ENCODE data around the gene CCL18. TPM values are rescaled to one million over a fixed set of nuclear protein-coding genes. Genes with fewer than 3 reads are reported as not detected.
"Not testable (repeated sequence)": the region's sequence is repeated elsewhere in the genome, so short reads cannot be mapped to it uniquely, and the experiment has no call there.

Gene CCL18
- polyA plus RNA-seq, 1 donor from 2014 or later = not detected

DNA sequence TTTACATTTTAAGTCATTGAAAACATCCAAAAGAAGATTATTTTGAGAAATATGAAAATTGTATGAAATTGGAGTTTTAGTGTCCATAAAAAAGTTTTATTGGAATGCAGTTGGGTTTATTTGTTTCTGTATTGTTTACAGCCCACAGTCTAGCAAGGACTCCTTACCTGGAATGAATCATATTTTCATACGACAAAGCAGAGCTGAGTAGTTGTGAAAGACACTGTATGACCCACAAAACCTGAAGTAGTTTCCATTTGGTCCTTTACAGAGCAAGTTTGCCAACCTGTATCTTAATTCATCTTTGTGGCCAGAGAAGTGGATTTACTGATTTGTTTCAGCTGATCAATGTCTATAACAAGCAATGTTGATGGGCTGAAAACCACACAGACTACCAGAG is 10.3 kb downstream of the CCL18 start:
- no peaks in the 10 kb centered on the region for H3K9me3 ChIP-seq (ENCODE audit: low read length)
- H2AFZ ChIP-seq (ENCODE audit: low read depth, low read length) = no peak overlapping the region
- H3K27me3 ChIP-seq (ENCODE audit: insufficient read depth, low read depth, low read length) = no peaks in the 10 kb centered on the region
- H4K20me1 ChIP-seq (ENCODE audit: insufficient read depth) = no peaks in the 10 kb centered on the region
- H3K79me2 ChIP-seq (replicated peaks; ENCODE audit: insufficient read depth, low read length) = no peaks in the 10 kb centered on the region
- H3K9ac ChIP-seq (ENCODE audit: low read length) = no peak overlapping the region
- no peak for TF ChIP-seq MXI1 (conservative IDR thresholded peaks at IDR 0.05; ENCODE audit: poor library complexity, severe bottlenecking)
- no peak for TF ChIP-seq EZH2 (IDR thresholded peaks at IDR 0.05; ENCODE audit: borderline replicate concordance, insufficient read depth, low read length, poor library complexity, severe bottlenecking)
- no peaks in the 10 kb centered on the region for H3K36me3 ChIP-seq (ENCODE audit: insufficient read depth, low read length)
- no peak overlapping the region for H3K4me2 ChIP-seq (ENCODE audit: low read length)
- no peak overlapping the region for H3K4me3 ChIP-seq (ENCODE audit: low read length)
- no peaks in the 10 kb centered on the region for H3K9me2 ChIP-seq (ENCODE audit: insufficient read depth, low read length)
- no peaks in the 10 kb centered on the region for H3F3A ChIP-seq (ENCODE audit: insufficient read depth, low read length, poor library complexity, severe bottlenecking)
- no peak overlapping the region for H3K27ac ChIP-seq (ENCODE audit: low read length)

DNA sequence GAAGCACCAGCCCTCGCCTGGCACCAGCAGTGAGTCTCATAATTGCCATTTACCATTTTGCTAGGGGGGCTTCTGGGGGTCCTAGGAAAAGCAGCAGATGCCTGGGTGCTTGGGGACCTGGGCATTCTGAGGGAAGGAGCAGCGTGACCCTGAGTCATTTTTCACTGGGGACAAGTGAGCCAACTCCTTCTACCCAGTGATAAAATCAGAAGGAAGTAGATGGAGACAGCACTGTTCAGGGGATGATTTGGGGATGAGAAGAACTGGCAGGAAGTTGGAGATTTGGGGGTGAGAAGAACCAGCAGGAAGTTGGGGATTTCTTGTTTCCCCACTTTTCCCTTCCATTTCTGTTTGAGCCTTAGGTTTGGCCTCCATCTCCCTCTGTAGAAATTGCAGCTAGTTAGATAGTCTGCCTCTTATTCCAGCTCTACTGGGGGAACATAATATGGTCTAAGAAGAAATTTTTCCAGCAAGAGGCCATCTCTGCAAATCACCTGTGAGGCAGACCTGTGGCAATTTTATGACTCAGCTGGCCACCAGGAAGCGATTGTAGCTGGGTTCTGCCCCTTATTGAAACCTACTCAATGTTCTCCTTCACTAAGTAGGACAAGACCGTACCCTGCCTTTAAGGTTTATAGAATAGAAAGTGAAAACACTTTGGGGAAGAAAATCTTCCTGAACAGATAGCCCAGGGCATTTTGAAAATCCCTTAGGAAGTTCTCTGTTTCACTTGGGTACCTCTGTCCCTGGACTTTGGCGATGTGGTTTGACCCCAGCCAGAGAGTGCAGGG is 17.8 kb downstream of the CCL18 start:
- not testable (repeated sequence) for H3K36me3 ChIP-seq (ENCODE audit: insufficient read depth, low read length); H3K9ac ChIP-seq (ENCODE audit: low read length); H3K4me3 ChIP-seq (ENCODE audit: low read length); H3K4me2 ChIP-seq (ENCODE audit: low read length); H3F3A ChIP-seq (ENCODE audit: insufficient read depth, low read length, poor library complexity, severe bottlenecking); H3K79me2 ChIP-seq (replicated peaks; ENCODE audit: insufficient read depth, low read length); H3K9me3 ChIP-seq (ENCODE audit: low read length); H2AFZ ChIP-seq (ENCODE audit: low read depth, low read length); H3K9me2 ChIP-seq (ENCODE audit: insufficient read depth, low read length); H4K20me1 ChIP-seq (ENCODE audit: insufficient read depth); H3K27me3 ChIP-seq (ENCODE audit: insufficient read depth, low read depth, low read length); H3K27ac ChIP-seq (ENCODE audit: low read length)

DNA sequence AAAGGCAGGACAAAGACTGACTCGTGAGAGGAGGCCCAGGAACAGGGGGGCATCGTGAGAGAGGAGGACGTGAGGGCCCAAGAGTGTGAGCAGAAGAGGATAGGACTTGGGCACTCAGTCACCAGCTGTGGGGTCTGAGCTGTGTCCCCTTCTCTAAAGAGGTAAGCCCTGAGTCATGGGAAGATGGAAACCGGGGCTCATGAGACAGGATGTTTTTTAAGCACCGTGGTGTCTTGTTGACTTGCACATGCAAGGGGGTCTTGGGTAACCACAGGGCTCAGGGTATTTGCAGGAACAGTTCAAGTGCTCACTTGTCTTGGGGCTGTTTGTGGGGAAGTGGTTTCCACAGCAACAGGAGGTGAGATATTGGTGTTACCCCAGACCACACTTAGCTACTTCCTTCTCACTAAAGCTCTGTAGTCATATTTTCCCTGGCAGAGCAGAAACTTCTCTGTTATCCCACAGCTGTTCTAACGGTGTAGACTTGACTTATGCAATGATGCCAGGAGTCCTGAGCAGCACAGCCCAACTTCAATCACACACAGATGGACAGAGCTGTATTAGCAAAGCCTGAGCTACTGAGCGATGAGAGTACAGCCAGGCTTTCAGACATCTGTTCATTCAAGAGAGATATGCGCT is 18.5 kb downstream of the CCL18 start:
- not testable (repeated sequence) for H3K27me3 ChIP-seq (ENCODE audit: insufficient read depth, low read depth, low read length); H4K20me1 ChIP-seq (ENCODE audit: insufficient read depth); H3K79me2 ChIP-seq (replicated peaks; ENCODE audit: insufficient read depth, low read length); H3F3A ChIP-seq (ENCODE audit: insufficient read depth, low read length, poor library complexity, severe bottlenecking); H3K9me3 ChIP-seq (ENCODE audit: low read length); H3K9me2 ChIP-seq (ENCODE audit: insufficient read depth, low read length); H3K4me3 ChIP-seq (ENCODE audit: low read length); H3K27ac ChIP-seq (ENCODE audit: low read length); H3K4me2 ChIP-seq (ENCODE audit: low read length); H3K36me3 ChIP-seq (ENCODE audit: insufficient read depth, low read length); H2AFZ ChIP-seq (ENCODE audit: low read depth, low read length); H3K9ac ChIP-seq (ENCODE audit: low read length)

DNA sequence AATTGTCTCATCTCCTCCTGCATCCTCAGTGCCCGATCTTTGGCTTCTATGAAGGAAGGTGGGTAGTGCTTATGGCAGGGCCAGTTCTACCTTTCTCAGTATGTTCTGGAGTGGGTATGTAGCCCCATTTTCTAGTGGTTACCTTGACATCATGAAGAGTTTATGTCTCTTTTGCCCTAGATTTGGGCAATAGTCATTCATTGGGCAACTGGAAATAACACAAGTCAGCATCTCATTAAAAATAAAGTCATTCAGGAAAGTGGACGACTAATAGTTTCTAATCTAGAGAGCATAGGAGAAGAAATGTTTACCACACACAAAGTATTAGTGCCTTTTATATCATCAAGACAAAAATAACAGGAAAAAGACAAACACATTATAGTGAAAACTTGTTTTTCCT is 19.6 kb downstream of the CCL18 start:
- H3K27ac ChIP-seq (ENCODE audit: low read length); H2AFZ ChIP-seq (ENCODE audit: low read depth, low read length); H4K20me1 ChIP-seq (ENCODE audit: insufficient read depth); H3K36me3 ChIP-seq (ENCODE audit: insufficient read depth, low read length); H3F3A ChIP-seq (ENCODE audit: insufficient read depth, low read length, poor library complexity, severe bottlenecking); H3K9ac ChIP-seq (ENCODE audit: low read length); H3K9me2 ChIP-seq (ENCODE audit: insufficient read depth, low read length); H3K4me3 ChIP-seq (ENCODE audit: low read length); H3K4me2 ChIP-seq (ENCODE audit: low read length); H3K9me3 ChIP-seq (ENCODE audit: low read length); H3K27me3 ChIP-seq (ENCODE audit: insufficient read depth, low read depth, low read length); H3K79me2 ChIP-seq (replicated peaks; ENCODE audit: insufficient read depth, low read length): not testable (repeated sequence)

DNA sequence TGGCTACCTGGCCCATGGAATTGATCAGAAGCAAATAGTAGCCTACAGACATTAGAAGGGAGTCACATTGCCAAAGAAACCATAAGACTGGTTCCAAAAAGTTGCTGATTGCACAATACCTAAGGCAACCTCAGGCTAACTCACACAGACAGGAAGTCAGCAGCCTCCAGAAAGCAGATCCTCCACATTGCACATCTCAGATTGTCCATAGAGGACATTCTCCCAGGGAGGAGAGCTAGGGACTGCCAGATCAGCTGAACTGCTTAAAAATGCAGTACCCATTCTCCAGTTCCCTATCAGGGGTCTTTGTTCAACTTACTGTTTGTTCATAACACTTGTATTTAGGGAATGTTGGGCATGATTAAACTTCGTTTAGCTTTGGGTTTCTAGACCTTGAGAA is 21.7 kb downstream of the CCL18 start:
- no peak overlapping the region for H2AFZ ChIP-seq (ENCODE audit: low read depth, low read length)
- TF ChIP-seq EP300 (conservative IDR thresholded peaks at IDR 0.05; ENCODE audit: poor library complexity, severe bottlenecking) (no peak), TAF1 (IDR thresholded peaks at IDR 0.05; ENCODE audit: low read depth) (no peak), MXI1 (conservative IDR thresholded peaks at IDR 0.05; ENCODE audit: poor library complexity, severe bottlenecking) (no peak), SMC3 (conservative IDR thresholded peaks at IDR 0.05; ENCODE audit: poor library complexity) (no peak), POLR2AphosphoS5 (IDR thresholded peaks at IDR 0.05) (no peak)
- TF ChIP-seq, protein P1, sequence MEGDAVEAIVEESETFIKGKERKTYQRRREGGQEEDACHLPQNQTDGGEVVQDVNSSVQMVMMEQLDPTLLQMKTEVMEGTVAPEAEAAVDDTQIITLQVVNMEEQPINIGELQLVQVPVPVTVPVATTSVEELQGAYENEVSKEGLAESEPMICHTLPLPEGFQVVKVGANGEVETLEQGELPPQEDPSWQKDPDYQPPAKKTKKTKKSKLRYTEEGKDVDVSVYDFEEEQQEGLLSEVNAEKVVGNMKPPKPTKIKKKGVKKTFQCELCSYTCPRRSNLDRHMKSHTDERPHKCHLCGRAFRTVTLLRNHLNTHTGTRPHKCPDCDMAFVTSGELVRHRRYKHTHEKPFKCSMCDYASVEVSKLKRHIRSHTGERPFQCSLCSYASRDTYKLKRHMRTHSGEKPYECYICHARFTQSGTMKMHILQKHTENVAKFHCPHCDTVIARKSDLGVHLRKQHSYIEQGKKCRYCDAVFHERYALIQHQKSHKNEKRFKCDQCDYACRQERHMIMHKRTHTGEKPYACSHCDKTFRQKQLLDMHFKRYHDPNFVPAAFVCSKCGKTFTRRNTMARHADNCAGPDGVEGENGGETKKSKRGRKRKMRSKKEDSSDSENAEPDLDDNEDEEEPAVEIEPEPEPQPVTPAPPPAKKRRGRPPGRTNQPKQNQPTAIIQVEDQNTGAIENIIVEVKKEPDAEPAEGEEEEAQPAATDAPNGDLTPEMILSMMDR (IDR thresholded peaks at IDR 0.05; ENCODE audit: poor library complexity, severe bottlenecking) = no peak
- TF ChIP-seq, protein P2, sequence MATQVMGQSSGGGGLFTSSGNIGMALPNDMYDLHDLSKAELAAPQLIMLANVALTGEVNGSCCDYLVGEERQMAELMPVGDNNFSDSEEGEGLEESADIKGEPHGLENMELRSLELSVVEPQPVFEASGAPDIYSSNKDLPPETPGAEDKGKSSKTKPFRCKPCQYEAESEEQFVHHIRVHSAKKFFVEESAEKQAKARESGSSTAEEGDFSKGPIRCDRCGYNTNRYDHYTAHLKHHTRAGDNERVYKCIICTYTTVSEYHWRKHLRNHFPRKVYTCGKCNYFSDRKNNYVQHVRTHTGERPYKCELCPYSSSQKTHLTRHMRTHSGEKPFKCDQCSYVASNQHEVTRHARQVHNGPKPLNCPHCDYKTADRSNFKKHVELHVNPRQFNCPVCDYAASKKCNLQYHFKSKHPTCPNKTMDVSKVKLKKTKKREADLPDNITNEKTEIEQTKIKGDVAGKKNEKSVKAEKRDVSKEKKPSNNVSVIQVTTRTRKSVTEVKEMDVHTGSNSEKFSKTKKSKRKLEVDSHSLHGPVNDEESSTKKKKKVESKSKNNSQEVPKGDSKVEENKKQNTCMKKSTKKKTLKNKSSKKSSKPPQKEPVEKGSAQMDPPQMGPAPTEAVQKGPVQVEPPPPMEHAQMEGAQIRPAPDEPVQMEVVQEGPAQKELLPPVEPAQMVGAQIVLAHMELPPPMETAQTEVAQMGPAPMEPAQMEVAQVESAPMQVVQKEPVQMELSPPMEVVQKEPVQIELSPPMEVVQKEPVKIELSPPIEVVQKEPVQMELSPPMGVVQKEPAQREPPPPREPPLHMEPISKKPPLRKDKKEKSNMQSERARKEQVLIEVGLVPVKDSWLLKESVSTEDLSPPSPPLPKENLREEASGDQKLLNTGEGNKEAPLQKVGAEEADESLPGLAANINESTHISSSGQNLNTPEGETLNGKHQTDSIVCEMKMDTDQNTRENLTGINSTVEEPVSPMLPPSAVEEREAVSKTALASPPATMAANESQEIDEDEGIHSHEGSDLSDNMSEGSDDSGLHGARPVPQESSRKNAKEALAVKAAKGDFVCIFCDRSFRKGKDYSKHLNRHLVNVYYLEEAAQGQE (IDR thresholded peaks at IDR 0.05; ENCODE audit: borderline replicate concordance) = no peak

More for the DNA sequence above, 21.7 kb downstream of the CCL18 start:
- no peaks in the 10 kb centered on the region for H3K9me2 ChIP-seq (ENCODE audit: insufficient read depth, low read length)
- no peaks in the 10 kb centered on the region for H3K9me3 ChIP-seq (ENCODE audit: low read length)
- H3F3A ChIP-seq (ENCODE audit: insufficient read depth, low read length, poor library complexity, severe bottlenecking) = no peaks in the 10 kb centered on the region
- no peak overlapping the region for H3K4me3 ChIP-seq (ENCODE audit: low read length)
- no peaks in the 10 kb centered on the region for H3K79me2 ChIP-seq (replicated peaks; ENCODE audit: insufficient read depth, low read length)
- H3K27me3 ChIP-seq (ENCODE audit: insufficient read depth, low read depth, low read length) = no peaks in the 10 kb centered on the region
- H3K36me3 ChIP-seq (ENCODE audit: insufficient read depth, low read length) = no peaks in the 10 kb centered on the region
- no peak overlapping the region for H3K4me2 ChIP-seq (ENCODE audit: low read length)
- H4K20me1 ChIP-seq (ENCODE audit: insufficient read depth) = no peaks in the 10 kb centered on the region
- no peak overlapping the region for H3K27ac ChIP-seq (ENCODE audit: low read length)
- no peak overlapping the region for H3K9ac ChIP-seq (ENCODE audit: low read length)
